Central memory CD8-positive, alpha-beta T cell (primary cell): ENCODE data around the gene UBXN2A.

Source experiments
- ATAC-seq: fragments of 150-1000 bp; cut with Tn5 transposase; replicated peaks from 2 replicates; pipeline ENCODE4 v1.10.0; 2022; ENCODE audit warnings: mild to moderate bottlenecking, moderate FRiP score, moderate number of reproducible peaks; ENCODE audit not compliant: poor library complexity, severe bottlenecking; ENCODE audit errors: extremely low read depth
- DNase-seq, 2 donors: peaks; one replicate each; pipeline ENCODE4 v3.0.0; 2021; ENCODE audit warnings: low spot score in 2 of 2
- H3K27ac Mint-ChIP-seq: one replicate; pipeline ENCODE4 v1.8.0; 2022; ENCODE audit warnings: low read depth, mild to moderate bottlenecking, moderate library complexity, mixed read lengths
- H3K27me3 Mint-ChIP-seq: one replicate; pipeline ENCODE4 v1.8.0; 2022; ENCODE audit warnings: mixed read lengths
- H3K36me3 Mint-ChIP-seq: one replicate; pipeline ENCODE4 v1.8.0; 2022; ENCODE audit warnings: mild to moderate bottlenecking, moderate library complexity, mixed read lengths; ENCODE audit not compliant: insufficient read depth
- H3K4me1 Mint-ChIP-seq: one replicate; pipeline ENCODE4 v1.8.0; 2022; ENCODE audit warnings: mixed read lengths
- H3K4me3 Mint-ChIP-seq: one replicate; pipeline ENCODE4 v1.8.0; 2022; ENCODE audit warnings: mild to moderate bottlenecking, moderate library complexity, mixed read lengths
- H3K9me3 Mint-ChIP-seq: one replicate; pipeline ENCODE4 v1.8.0; 2022; ENCODE audit warnings: mixed read lengths

Gene UBXN2A, protein sequence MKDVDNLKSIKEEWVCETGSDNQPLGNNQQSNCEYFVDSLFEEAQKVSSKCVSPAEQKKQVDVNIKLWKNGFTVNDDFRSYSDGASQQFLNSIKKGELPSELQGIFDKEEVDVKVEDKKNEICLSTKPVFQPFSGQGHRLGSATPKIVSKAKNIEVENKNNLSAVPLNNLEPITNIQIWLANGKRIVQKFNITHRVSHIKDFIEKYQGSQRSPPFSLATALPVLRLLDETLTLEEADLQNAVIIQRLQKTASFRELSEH

DNA sequence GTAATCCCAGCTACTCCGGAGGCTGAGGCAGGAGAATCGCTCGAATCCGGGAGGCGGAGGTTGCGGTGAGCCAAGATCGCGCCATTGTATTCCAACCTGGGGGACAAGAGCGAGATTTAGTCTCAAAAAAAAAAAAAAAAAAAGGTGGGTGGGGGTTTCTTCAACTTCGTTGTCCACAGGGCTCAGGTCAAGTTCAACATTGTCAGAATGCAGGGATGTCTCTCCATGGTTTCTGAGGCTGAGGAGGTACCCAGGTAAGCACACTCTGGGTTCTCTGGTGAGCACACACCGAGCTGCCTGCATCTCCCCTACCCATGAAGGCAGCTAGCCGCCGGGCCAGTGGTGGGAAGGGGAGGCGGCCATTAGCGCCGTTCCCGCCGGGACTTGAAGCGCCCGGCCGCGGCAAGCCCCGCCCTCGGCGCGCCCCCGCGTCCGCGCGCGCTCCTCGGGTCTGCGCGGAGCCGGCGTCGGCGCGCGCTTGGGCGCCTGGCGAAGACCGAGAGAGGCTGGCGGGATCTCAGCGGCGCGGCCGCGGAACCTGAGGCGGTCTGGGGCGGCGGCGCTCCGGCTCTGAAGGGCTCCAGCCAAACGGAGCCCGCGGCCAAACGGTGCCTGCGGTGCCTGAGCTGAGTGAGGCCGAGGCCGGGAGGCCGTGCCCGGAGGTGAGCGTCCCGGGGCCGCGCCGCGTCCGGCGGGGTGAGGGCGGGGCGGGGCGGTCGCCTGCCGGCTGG is at the start of gene UBXN2A:
Gene UBXN2A, plus strand, starts transcription at position 477 of the 731 bp plus-strand sequence. CDS start 17,852 bp downstream, outside the sequence.
- ATAC-seq (peak; percentile 87), DNase-seq (peak; percentile 60 to 64)
- H3K27me3 Mint-ChIP-seq, result no peaks in the 10 kb centered on the region

DNA sequence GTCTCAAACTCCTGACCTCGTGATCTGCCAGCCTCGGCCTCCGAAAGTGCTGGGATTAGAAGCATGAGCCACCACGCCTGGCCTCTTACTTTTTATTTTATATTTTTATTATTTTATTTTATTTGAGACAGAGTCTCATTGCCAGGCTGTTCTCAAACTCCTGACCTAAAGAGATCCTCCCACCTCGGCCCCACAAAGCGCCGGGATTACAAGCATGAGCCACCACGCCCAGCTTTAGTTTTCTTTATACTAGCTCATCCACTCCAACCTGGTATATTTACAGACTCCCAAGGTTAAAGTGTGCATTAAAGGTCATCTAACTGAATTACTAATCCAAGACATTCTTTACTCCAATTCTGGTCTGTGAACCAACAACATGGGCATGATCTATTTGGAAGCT is 40.1 kb upstream of the UBXN2A start:
- Mint-ChIP-seq H3K27ac (peak overlapping the region; percentile 46), H3K4me1 (peaks cover 40% of the 10 kb centered on the region), H3K4me3 (no peak overlapping the region), H3K36me3 (peaks cover 9% of the 10 kb centered on the region), H3K27me3 (no peaks in the 10 kb centered on the region), H3K9me3 (no peaks in the 10 kb centered on the region)
- ATAC-seq (no peak), DNase-seq (no peak)

More for the DNA sequence above, at the start of gene UBXN2A:
- no peaks in the 10 kb centered on the region for H3K9me3 Mint-ChIP-seq
- H3K4me3 Mint-ChIP-seq, result peak within 1 kb of the TSS; percentile 88
- peak within 1 kb of the TSS; percentile 84 for H3K27ac Mint-ChIP-seq
- peaks cover 32% of the 10 kb centered on the region for H3K4me1 Mint-ChIP-seq
- peaks cover 8% of the 10 kb centered on the region for H3K36me3 Mint-ChIP-seq

DNA sequence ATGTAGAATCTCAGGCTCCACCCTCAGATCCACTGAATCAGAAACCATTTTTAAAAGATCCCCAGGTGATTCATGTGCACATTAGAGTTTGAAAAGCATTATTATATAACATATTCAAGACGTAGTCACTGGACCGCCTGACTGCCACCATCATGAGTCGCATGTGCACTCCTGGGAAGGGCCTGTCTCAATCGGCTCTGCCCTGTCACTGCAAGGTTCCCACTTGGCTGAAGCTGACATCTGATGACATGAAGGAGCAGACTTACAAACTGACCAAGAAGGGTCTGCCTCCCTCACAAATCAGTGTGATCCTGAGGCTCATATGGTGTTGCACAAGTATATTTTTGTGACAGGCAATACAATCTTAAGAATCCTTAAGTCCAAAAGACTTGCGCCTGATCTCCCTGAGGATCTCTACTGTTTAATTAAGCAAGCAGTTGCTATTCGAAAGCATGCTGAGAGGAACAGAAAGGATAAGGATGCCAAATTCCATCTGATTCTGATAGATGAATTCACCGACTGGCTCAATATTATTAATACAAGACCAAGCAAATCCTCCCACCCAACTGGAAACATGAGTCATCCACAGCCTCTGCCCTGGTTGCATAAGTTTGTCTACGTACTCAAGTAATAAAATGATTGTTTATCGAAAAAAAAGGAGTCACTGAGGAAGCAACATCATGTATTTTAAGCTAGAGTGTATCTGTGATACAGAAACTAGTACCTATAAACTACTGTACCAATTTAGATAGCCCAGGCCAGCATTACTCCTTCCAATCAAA is 39.5 kb upstream of the UBXN2A start:
- H3K27me3 Mint-ChIP-seq, result no peaks in the 10 kb centered on the region
- H3K4me3 Mint-ChIP-seq, result no peak overlapping the region
- DNase-seq (no peak), ATAC-seq (no peak)
- no peaks in the 10 kb centered on the region for H3K9me3 Mint-ChIP-seq
- H3K4me1 Mint-ChIP-seq, result peaks cover 46% of the 10 kb centered on the region
- peaks cover 9% of the 10 kb centered on the region for H3K36me3 Mint-ChIP-seq
- no peak overlapping the region for H3K27ac Mint-ChIP-seq

DNA sequence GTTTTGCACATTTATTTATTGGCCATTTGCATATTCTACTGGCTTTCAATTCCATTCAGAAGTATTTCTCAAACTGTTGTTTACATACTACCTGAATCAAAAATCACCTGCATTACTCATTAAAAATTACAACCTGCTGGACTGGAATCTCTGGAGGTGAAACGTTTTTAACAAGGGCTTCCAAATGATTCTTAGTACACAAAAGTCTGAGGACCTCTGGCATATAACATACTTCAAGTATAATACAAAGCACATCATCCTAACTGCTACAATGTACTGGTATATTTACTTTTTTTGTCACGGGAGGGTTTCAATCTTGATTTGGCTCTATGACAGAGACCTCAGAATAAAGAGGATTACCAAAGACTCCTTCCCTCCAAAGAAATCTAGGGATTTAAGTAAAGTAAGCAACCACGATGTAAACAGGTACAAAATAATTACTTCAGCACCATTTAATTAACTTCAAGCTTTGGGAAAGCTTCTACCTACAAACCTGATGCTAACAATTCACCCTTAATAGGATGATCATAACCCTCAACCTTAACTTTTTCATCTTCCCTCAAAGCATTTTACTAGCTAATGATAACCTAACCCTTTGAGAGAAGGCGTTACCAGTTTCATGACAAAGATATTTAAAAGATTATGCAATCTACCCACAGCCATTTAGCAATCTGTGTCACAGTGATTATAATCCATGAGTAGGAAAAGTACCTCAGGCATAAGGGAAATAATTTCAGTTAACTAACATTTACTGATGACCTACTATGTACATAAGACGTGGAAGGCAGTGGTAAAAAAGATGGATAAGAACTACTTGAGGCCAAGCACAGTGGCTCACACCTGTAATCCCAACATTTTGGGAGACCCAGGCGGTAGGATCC is 38.1 kb upstream of the UBXN2A start:
- H3K4me1 Mint-ChIP-seq, result peaks cover 41% of the 10 kb centered on the region
- DNase-seq (no peak), ATAC-seq (no peak)
- peaks cover 9% of the 10 kb centered on the region for H3K36me3 Mint-ChIP-seq
- H3K4me3 Mint-ChIP-seq, result no peak overlapping the region
- no peaks in the 10 kb centered on the region for H3K9me3 Mint-ChIP-seq
- no peaks in the 10 kb centered on the region for H3K27me3 Mint-ChIP-seq
- no peak overlapping the region for H3K27ac Mint-ChIP-seq

DNA sequence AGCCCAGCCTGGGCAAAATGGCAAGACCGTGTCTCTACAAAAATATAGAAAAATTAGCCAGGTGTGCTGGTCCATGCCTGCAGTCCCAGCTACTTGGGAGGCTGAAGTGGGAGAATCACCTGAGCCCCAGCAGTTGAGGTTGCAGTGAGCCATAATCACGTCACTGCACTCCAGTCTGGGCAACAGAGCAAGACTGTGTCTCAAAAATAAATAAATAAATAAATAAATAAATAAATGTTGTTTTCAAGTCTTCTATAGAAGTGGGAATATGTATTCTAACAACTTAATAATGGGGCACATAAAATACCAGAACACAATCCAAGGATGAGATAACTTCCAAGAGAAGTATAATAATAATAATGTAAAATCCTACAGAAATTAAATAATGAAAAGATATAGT is 37.2 kb upstream of the UBXN2A start:
- Mint-ChIP-seq H3K36me3 (peaks cover 9% of the 10 kb centered on the region), H3K9me3 (no peaks in the 10 kb centered on the region), H3K27me3 (no peaks in the 10 kb centered on the region), H3K27ac (no peak overlapping the region), H3K4me3 (no peak overlapping the region), H3K4me1 (peaks cover 39% of the 10 kb centered on the region)
- no peak for ATAC-seq
- DNase-seq, result no peak

DNA sequence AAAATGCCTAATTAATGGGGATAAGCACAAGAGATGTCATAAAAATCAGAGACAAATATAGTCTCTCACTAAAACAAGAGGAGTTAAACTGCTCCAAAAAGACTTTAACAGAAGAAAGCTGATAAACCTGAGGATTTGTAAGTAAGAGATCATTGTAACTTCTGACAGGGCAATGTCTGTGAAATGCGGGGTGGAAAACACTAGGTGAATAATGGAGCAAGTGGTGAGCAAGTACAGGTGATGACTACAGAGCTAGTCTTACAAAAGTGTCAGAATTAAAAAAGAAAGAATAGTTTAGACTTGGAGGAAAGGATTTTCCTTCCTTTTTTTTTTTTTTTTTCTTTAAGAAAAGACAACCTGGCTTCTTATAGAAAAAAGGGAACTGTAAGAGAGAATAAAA is 36.0 kb upstream of the UBXN2A start:
- Mint-ChIP-seq H3K4me1 (peaks cover 34% of the 10 kb centered on the region), H3K36me3 (peaks cover 6% of the 10 kb centered on the region), H3K4me3 (no peak overlapping the region), H3K27me3 (no peaks in the 10 kb centered on the region), H3K9me3 (no peaks in the 10 kb centered on the region), H3K27ac (no peak overlapping the region)
- ATAC-seq, result no peak
- DNase-seq, result no peak

DNA sequence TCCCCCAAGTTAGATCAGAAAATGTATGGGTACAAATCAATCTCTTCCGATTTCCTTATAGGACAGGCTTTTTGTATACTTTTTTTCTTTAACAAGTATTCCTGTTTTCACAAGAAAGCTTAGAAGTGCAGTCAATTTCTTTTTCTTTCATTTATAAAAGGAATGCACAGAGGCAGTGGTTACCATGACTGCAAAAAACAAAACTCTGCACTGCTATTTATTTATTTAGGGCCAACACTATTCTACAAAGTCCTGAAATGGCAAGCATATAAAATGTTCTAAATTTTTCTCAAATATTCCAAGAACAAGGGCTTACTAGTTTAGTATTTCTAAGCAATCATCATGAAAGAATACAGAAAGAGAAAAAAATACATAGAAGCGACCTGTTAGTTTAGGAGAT is 35.6 kb upstream of the UBXN2A start:
- Mint-ChIP-seq H3K4me3 (no peak overlapping the region), H3K27ac (no peak overlapping the region), H3K9me3 (no peaks in the 10 kb centered on the region), H3K27me3 (no peaks in the 10 kb centered on the region), H3K4me1 (peaks cover 34% of the 10 kb centered on the region), H3K36me3 (peaks cover 6% of the 10 kb centered on the region)
- ATAC-seq, result no peak
- DNase-seq, result no peak

DNA sequence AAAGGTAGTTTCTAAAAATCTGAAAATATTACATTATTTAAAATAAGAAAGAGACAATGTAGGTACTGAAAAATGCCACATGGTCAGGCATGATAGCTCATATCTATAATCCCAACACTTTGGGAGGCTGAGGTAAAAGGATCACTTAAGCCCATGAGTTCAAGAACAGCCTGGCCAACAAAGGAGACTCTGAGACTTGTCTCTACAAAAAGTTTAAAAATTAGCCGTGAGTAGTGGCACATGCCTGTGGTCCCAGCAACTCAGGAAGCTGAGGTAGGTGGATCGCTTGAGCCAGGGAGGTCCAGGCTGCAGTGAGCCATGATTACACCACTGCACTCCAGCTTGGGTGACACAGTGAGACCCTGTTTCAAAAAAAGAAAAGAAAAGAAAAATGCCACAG is 35.1 kb upstream of the UBXN2A start:
- Mint-ChIP-seq H3K4me1 (peaks cover 34% of the 10 kb centered on the region), H3K27ac (no peak overlapping the region), H3K4me3 (no peak overlapping the region), H3K9me3 (no peaks in the 10 kb centered on the region), H3K27me3 (no peaks in the 10 kb centered on the region), H3K36me3 (peaks cover 7% of the 10 kb centered on the region)
- ATAC-seq (no peak), DNase-seq (no peak)

DNA sequence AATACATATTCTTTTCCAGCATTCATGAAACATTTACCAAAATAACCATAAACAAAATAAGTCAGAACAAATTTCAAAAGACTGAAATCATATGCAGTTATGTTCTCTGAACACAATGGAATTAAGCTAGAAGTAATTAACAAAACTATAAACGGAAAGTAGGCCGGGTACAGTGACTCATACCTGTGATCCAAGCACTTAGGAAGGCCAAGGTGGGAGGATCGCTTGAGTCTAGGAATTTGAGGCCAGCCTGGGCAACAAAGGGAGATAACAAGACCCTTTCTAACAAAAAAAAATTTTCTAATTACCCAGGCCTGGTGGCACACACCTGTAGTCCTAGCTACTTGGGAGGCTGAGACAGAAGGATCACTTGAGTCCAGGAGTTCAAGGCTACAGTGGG is 28.2 kb upstream of the UBXN2A start:
- peaks cover 7% of the 10 kb centered on the region for H3K36me3 Mint-ChIP-seq
- no peaks in the 10 kb centered on the region for H3K27me3 Mint-ChIP-seq
- H3K4me1 Mint-ChIP-seq, result peaks cover 44% of the 10 kb centered on the region
- no peak overlapping the region for H3K4me3 Mint-ChIP-seq
- H3K9me3 Mint-ChIP-seq, result no peaks in the 10 kb centered on the region
- no peak overlapping the region for H3K27ac Mint-ChIP-seq
- ATAC-seq (no peak), DNase-seq (no peak)

DNA sequence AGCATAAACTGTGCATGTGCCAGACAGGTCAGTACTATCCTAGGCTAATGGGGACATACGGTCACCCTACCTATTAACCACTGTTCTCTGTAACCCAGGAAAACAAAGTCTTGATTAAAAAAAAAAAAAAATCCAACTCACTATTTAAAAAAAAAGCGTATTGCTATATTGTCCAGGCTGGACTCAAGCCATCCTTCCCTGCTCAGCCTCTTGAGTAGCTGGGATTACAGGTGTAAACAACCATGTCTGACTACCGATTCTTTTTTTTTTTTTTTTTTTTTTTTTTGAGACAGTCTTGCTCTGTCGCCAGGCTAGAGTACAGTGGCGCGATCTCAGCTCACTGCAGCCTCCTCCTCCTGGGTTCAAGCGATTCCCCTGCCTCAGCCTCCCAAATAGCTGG is 24.9 kb upstream of the UBXN2A start:
- no peak for ATAC-seq
- DNase-seq, result no peak
- Mint-ChIP-seq H3K27me3 (no peaks in the 10 kb centered on the region), H3K4me3 (no peak overlapping the region), H3K4me1 (peaks cover 61% of the 10 kb centered on the region), H3K9me3 (no peaks in the 10 kb centered on the region), H3K36me3 (peaks cover 5% of the 10 kb centered on the region), H3K27ac (no peak overlapping the region)

DNA sequence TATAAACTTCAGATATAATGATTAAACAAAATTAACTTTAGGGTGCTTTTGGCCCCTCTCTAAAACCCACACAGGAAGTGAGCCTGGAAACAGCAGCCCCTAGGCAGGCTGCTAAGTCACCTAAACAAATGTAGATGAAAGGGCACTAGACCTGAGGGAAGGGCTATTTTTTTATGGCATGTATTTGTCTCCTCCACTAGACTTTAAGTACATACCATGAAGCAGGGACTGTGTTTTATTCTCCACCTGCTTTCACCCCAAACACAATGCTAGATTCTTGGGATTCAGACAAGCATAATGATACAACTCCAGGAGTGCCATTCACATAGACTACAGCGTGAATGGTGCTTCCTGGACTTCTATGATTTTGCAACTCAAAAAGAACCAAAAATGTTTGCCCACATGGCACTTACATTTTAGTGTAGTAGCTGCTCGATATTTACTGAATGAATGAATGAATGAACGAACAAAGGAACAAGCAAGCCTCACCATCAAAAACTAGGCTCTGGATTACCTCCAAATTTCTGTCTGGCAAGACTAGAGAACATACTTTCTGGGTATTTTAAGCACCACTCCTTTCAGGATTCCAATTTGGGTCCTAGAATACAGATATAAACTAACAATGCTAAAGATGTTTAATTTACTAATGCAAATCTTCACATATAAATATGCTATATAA is 23.4 kb upstream of the UBXN2A start:
- Mint-ChIP-seq H3K27ac (peak overlapping the region; percentile 59), H3K36me3 (peaks cover 1% of the 10 kb centered on the region), H3K27me3 (no peaks in the 10 kb centered on the region), H3K4me3 (no peak overlapping the region), H3K9me3 (no peaks in the 10 kb centered on the region), H3K4me1 (peaks cover 62% of the 10 kb centered on the region)
- ATAC-seq (no peak), DNase-seq (no peak)
